ENCODE results near the gene CFAP99.

CFAP99 gene

DNA sequence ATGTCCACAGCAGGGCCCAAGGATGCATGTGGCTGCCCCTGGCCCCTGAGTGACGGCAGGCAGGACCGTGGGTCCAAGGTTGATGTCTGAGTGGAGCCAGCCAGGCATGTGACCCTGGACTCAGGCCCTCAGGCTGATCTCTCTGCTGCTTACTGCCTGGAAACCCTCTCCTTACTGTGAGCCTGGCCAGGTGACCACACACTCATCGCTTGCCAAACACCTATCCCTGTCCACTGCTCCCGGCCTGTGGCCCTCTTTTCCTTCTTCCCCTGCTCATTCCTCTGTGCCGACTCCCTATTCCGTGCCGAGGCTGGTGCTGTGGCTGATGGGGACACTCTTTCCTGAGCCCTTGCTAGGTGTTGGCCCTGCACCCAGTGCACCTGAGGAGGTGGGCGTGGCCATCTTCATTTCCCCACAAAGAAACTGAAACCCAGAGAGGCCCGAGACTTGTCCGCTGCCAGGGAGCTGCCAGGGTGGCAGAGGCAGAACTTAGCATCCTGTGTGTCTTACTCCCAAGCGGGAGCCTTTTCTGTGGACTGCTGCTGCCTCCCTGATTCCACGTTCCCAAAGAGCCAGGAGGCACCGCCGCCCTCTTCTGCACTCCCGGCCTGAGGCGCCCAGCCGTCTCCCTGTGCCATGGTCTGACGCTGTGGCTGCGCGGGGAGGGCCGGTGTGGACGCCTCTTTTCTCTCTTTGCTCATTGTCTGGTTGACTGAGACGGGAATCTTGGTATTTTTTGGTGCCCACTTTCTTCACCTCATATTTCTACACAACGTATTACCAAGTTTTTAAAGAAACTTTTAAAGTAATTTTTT is 38.9 kb downstream of the CFAP99 start:
- no peaks in the 10 kb centered on the region for H3K9me3 Mint-ChIP-seq
- no peak overlapping the region for H3K4me3 Mint-ChIP-seq
- no peak for DNase-seq
- TF ChIP-seq, protein P1, sequence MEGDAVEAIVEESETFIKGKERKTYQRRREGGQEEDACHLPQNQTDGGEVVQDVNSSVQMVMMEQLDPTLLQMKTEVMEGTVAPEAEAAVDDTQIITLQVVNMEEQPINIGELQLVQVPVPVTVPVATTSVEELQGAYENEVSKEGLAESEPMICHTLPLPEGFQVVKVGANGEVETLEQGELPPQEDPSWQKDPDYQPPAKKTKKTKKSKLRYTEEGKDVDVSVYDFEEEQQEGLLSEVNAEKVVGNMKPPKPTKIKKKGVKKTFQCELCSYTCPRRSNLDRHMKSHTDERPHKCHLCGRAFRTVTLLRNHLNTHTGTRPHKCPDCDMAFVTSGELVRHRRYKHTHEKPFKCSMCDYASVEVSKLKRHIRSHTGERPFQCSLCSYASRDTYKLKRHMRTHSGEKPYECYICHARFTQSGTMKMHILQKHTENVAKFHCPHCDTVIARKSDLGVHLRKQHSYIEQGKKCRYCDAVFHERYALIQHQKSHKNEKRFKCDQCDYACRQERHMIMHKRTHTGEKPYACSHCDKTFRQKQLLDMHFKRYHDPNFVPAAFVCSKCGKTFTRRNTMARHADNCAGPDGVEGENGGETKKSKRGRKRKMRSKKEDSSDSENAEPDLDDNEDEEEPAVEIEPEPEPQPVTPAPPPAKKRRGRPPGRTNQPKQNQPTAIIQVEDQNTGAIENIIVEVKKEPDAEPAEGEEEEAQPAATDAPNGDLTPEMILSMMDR (IDR thresholded peaks at IDR 0.05): no peak
- peaks cover 39% of the 10 kb centered on the region for H3K27me3 Mint-ChIP-seq (ENCODE audit: low read depth, poor library complexity)
- H3K36me3 Mint-ChIP-seq (ENCODE audit: low read depth): no peaks in the 10 kb centered on the region
- no peak overlapping the region for H3K27ac Mint-ChIP-seq
- peaks cover 28% of the 10 kb centered on the region for H3K4me1 Mint-ChIP-seq

DNA sequence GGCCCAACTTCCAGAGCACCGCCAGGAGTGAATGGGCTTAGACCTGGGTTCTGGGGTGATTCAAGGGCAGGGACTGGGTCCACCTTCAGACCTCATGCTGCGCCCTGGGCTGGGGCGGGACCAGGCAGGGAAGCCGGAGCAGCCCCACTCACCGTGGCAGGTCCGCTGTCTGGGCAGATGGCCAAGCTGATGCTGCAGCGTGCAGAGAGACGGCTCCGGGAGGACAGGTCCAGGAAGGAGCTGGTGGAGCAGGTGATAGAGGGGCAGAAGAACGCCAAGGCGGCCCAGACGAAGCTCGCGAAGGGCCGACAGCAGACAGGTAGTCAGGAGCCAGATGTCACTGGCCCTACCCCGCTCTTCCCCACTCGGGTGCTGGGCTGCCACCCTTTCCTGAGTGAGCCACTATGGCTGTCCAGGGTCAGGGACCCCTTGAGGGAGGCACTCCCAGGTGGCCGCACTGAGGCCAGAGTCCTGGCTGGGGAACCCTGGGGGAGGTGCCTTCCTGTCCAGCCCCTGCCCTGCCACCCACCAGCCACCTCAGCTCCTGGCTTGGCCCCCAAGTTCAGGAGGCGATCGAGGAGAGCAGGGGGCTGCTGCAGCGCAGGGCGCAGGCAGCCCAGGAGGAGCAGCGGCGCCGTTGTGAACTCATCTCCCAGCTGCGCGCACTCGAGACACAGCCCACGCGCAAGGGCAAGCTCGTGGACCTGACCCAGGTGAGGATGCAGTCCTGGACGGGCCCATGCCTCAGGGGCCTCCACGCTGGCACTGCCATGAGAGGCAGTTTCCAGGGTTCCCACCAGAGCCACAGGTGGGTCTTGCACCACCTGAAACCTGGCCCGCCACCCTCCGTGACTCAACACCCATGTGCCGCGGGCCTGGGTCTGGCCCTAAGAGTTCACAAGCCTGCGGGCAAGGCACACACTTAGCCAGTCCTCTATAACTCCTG is 40.1 kb downstream of the CFAP99 start:
- Mint-ChIP-seq H3K9me3 (no peaks in the 10 kb centered on the region), H3K27me3 (ENCODE audit: low read depth, poor library complexity) (peaks cover 35% of the 10 kb centered on the region), H3K27ac (no peak overlapping the region), H3K4me1 (peaks cover 25% of the 10 kb centered on the region), H3K4me3 (no peak overlapping the region), H3K36me3 (ENCODE audit: low read depth) (no peaks in the 10 kb centered on the region)
- DNase-seq: no peak
- TF ChIP-seq, protein P1 (IDR thresholded peaks at IDR 0.05): no peak

DNA sequence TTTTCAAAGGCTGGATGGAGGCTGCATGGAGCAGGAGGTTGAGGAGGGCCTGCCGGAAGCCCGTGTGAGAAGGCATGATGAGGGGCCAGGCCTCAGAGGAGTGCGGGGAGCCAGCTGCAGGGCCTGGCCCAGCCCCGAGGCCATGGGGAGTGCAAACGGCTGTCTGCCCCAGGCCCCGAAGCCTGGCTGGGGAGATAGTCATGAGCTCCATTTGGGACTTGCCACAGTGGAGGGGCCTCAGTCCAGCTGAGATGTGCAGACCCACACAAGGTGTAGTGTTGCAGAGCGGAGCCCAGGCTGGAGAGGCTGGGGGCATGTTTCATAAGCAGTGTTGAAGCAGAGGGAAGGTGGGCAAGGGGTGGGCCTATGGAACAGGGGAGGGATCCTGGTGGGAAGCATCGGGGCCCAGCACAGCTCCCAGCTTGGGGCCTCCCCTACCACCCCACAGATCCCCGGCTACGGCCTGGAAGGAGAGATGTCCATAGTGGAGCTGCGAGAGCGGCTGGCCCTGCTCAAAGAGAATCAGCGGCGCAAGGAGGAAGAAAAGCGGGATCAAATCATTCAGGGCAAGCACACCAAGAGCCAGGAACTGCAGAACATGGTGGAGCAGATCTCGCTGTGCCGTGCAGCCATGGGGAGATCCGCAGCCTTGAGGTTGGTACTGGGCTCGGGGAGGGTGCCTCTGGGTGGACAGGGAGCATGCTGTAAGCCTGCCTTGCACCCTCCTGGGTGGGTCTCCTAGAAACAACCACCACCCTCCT is 41.0 kb downstream of the CFAP99 start:
- H3K4me3 Mint-ChIP-seq: peak overlapping the region; percentile 35
- H3K4me1 Mint-ChIP-seq: peaks cover 29% of the 10 kb centered on the region
- H3K9me3 Mint-ChIP-seq: no peaks in the 10 kb centered on the region

DNA sequence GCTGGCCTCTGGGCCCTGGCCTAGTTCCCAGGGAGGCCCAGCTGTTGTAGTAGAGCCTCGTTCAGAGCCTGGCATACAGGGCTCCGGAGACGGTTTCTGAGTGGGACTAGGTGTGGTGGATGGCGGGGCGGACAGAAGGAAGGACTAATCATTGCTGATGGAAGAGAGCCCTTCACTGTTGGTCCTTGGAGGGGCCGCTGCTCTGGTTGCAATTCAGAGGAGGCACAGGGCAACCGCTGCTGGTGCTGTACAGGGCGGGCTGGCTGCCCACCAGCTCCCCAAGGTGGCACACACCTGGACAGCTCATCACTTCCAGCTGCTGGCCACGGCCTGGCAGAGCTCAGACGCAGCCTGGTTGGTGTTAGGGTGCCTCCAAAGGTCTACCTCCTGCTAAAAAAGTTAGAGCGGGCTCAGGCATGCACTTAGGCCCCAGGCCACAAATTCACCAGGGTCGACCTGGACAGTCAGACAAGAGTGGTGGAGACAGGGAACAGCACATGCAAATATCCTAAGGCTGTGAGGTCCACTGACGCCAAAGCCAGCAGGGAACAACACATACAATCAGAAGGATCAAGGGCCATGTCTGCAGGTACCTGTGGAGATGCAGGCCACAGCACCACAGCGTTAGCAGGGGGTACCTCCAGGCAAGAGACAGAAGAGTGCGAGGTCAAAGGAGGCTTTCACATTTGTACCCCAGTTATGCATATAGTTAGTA is 42.6 kb downstream of the CFAP99 start:
- peaks cover 35% of the 10 kb centered on the region for H3K4me1 Mint-ChIP-seq
- H3K4me3 Mint-ChIP-seq: peak overlapping the region; percentile 82
- H3K9me3 Mint-ChIP-seq: no peaks in the 10 kb centered on the region
- peak overlapping the region; percentile 91 for H3K27ac Mint-ChIP-seq
- no peaks in the 10 kb centered on the region for H3K36me3 Mint-ChIP-seq (ENCODE audit: low read depth)
- DNase-seq: no peak
- TF ChIP-seq, protein P1 (IDR thresholded peaks at IDR 0.05): no peak
- H3K27me3 Mint-ChIP-seq (ENCODE audit: low read depth, poor library complexity): peaks cover 37% of the 10 kb centered on the region

More for the DNA sequence above, 41.0 kb downstream of the CFAP99 start:
- TF ChIP-seq, protein P1 (IDR thresholded peaks at IDR 0.05): no peak
- DNase-seq: no peak
- no peaks in the 10 kb centered on the region for H3K36me3 Mint-ChIP-seq (ENCODE audit: low read depth)
- H3K27ac Mint-ChIP-seq: no peak overlapping the region
- H3K27me3 Mint-ChIP-seq (ENCODE audit: low read depth, poor library complexity): peaks cover 37% of the 10 kb centered on the region
